GM12878 (cell line): ENCODE data around the gene SUOX. TPM values are rescaled to one million over a fixed set of nuclear protein-coding genes. Genes with fewer than 3 reads are reported as not detected.
A peak's percentile ranks its signal among the peaks of the same experiment; 100 is the strongest.

Experiments
- ATAC-seq: fragments of 200-7000 bp; cut with Tn5 transposase; 3 replicates; pipeline ENCODE4 v1.9.1; 2020; ENCODE audit warnings: mild to moderate bottlenecking, moderate library complexity
- BruUV-seq: library from RNA; stranded (reverse); fragments of 400-500 nt; replicated peaks from 2 replicates; lab custom pipeline; 2021; lab: Mats Ljungman, UMichigan
- CTCF ChIA-PET: fragments of 300-600 bp; sonication (Branson Sonifier 250); formaldehyde crosslinking; extraction: SDS; loops from one replicate; lab custom pipeline; 2021; ENCODE audit warnings: inconsistent platforms; lab: Yijun Ruan, JAX
- POLR2A ChIA-PET: fragments of 350-600 bp; formaldehyde crosslinking; extraction: SDS; loops from one replicate; lab custom pipeline; 2021; ENCODE audit warnings: inconsistent platforms; lab: Charles Lee
- RAD21 ChIA-PET: fragments of 300-600 bp; sonication (Branson Sonifier 250); formaldehyde crosslinking; loops from one replicate; lab custom pipeline; 2023; ENCODE audit warnings: antibody characterized with exemption; ENCODE audit not compliant: unreplicated experiment; lab: Charles Lee
- SMC1A ChIA-PET: fragments of 300-600 bp; sonication (Branson Sonifier 250); formaldehyde crosslinking; loops from one replicate; lab custom pipeline; 2023; ENCODE audit not compliant: unreplicated experiment, uncharacterized antibody; lab: Charles Lee
- DNase-seq: peaks from one replicate; pipeline ENCODE4 v3.0.0-alpha.2; 2011; ENCODE audit warnings: low read depth, low spot score
- FAIRE-seq: peaks from 3 replicates; lab custom pipeline; 2011; peaks lifted over from hg19 to GRCh38; lab: Jason Lieb, UNC
- H2AFZ ChIP-seq: 2 replicates; pipeline ENCODE4 v1.6.0; 2011; ENCODE audit warnings: low read depth, low read length, control low read depth; ENCODE audit not compliant: control insufficient read depth
- H3K27ac ChIP-seq: 2 replicates; pipeline ENCODE4 v1.5.1; 2011; ENCODE audit warnings: control low read depth; ENCODE audit not compliant: control insufficient read depth, insufficient read depth
- H3K27me3 ChIP-seq, 2 experiments: replicated peaks in 1 of 2; 2 replicates each; pipeline versions ENCODE4 v1.6.0 to v1.6.1; 2011; ENCODE audit warnings: low read length in 1 of 2; ENCODE audit not compliant: control insufficient read depth in 2 of 2, insufficient read depth in 2 of 2
- H3K36me3 ChIP-seq, 2 experiments: 2 replicates each; pipeline ENCODE4 v1.5.1; 2011; ENCODE audit warnings: low read length in 1 of 2; ENCODE audit not compliant: control insufficient read depth in 2 of 2, insufficient read depth in 2 of 2
- H3K4me1 ChIP-seq: 2 replicates; pipeline ENCODE4 v1.6.1; 2011; ENCODE audit warnings: mild to moderate bottlenecking, low read length, moderate library complexity, mixed read lengths; ENCODE audit not compliant: control insufficient read depth, insufficient read depth
- H3K4me2 ChIP-seq: 2 replicates; pipeline ENCODE4 v1.6.0; 2011; ENCODE audit warnings: control low read depth; ENCODE audit not compliant: control insufficient read depth, insufficient read depth
- H3K4me3 ChIP-seq: fragments of 200-600 bp; sonication (generic); 2 replicates; pipeline ENCODE4 v1.5.1; 2016
- H3K79me2 ChIP-seq: 2 replicates; pipeline ENCODE4 v1.6.0; 2011; ENCODE audit warnings: low read length; ENCODE audit not compliant: control insufficient read depth, insufficient read depth
- H3K9ac ChIP-seq: 2 replicates; pipeline ENCODE4 v1.8.0; 2011; ENCODE audit warnings: low read length, control low read depth, mixed read lengths; ENCODE audit not compliant: control insufficient read depth, insufficient read depth
- H3K9me3 ChIP-seq: replicated peaks from 3 replicates; pipeline ENCODE4 v1.5.1; 2011; ENCODE audit warnings: mild to moderate bottlenecking, low read length; ENCODE audit not compliant: control insufficient read depth, insufficient read depth
- H4K20me1 ChIP-seq: 2 replicates; pipeline ENCODE4 v1.6.0; 2011; ENCODE audit not compliant: control insufficient read depth, insufficient read depth
- ESRRA ChIP-seq: IDR thresholded peaks from 2 replicates; pipeline ENCODE4 v1.6.1; 2012; ENCODE audit warnings: mild to moderate bottlenecking, low read length, improper control_type of control experiment
- GATAD2B ChIP-seq: fragments of 450-650 bp; conservative IDR thresholded peaks from 2 replicates; pipeline ENCODE4 v1.6.1; 2017; ENCODE audit warnings: low read depth, mild to moderate bottlenecking, moderate library complexity
- ZNF384 ChIP-seq: IDR thresholded peaks from 2 replicates; pipeline ENCODE4 v1.6.1; 2012; ENCODE audit warnings: low read depth, mild to moderate bottlenecking, low read length, improper control_type of control experiment, borderline replicate concordance
- WGBS: methylation state at CpG from one replicate; pipeline ENCODE4 v1.1.6; 2016; ENCODE audit warnings: low lambda C conversion rate; ENCODE audit not compliant: insufficient replicate concordance, insufficient coverage; ENCODE audit errors: missing lambda C conversion rate; 5-methylcytosine and 5-hydroxymethylcytosine counted together
- in situ Hi-C: fragments of 300-500 bp; cut with MboI; formaldehyde crosslinking; loops from 9 replicates; pipeline ENCODE4 v1.14.3; 2018; ENCODE audit warnings: mixed read lengths
- intact Hi-C: fragments of 100-400 bp; cut with micrococcal nuclease; formaldehyde crosslinking; loops from one replicate; pipeline ENCODE4 v1.14.2; 2022; ENCODE audit not compliant: unreplicated experiment
- polyA plus RNA-seq, 11 experiments: library from polyadenylated mRNA; depleted of rRNA in 4 of 11; unstranded in 6 of 11; stranded (reverse) in 5 of 11; fragments of >200 nt; fragmentation: Nextera tagmentation in 4 of 11; fragmentation: Illumina TruSeq in 1 of 11; extraction: Ambion mirVana in 4 of 11; extraction: Trizol in 1 of 11; gene quantifications; 1 replicate in 1 of 11; 2 replicates in 10 of 11; pipeline versions ENCODE4 v1.2.1 to v1.2.3, GENCODE V29; 2011 to 2016; ENCODE audit warnings: inconsistent platforms in 2 of 11, missing spikeins in 2 of 11, low read depth in 1 of 11
- total RNA-seq, 4 experiments: library from RNA; depleted of rRNA in 3 of 4; stranded (reverse); fragments of >200 nt in 3 of 4; fragmentation: Illumina TruSeq in 1 of 4; extraction: Trizol in 1 of 4; gene quantifications; 2 replicates each; pipeline versions ENCODE4 v1.2.1 to v1.2.3, GENCODE V29; 2013 to 2021
- TF ChIP-seq, protein P1 (sequence below): fragments of 150-350 bp; IDR thresholded peaks from 2 replicates; pipeline ENCODE4 v1.6.1; 2014; ENCODE audit warnings: mild to moderate bottlenecking, low read depth, low read length
- TF ChIP-seq, protein P2 (sequence below): fragments of 450-650 bp; IDR thresholded peaks from 2 replicates; pipeline ENCODE4 v1.6.1; 2017; ENCODE audit warnings: mild to moderate bottlenecking, moderate library complexity

The SUOX gene
- total and polyA plus RNA-seq, 10 of the 15 experiments (the other 5 are each of a cell fraction or from before 2014, with no cell fraction given): 5.1 to 18.8 (median 13.4) TPM

DNA sequence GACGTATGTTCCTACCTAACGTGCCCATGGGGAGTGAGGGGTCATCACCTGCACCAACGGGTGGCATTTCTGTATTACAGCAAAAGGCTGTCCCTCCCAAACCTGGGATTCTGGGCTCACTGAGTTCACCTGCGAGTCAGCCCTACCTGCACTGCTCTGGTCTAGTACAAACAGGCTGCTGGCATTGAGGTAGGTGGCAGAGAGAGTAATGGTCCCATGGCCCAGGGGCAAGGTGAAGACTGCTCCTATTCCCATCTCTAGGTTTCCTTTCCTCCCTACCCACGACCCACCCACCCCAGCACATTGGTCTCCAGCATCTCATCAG is 421 bp downstream of the SUOX start:
- DNase-seq (no peak), FAIRE-seq (no peak), ATAC-seq (peak; percentile 15)
- Histone ChIP-seq H3K27me3 (no peaks in the 10 kb centered on the region), H3K27ac (0 out of 2 replicates have a peak overlapping the region, but pooled peaks have one; percentile 20), H3K4me1 (peaks cover 3% of the 10 kb centered on the region; the same call in 1 of the 2 replicates), H3K9ac (peak overlapping the region; percentile 72), H2AFZ (peak overlapping the region; percentile 80), H3K4me3 (peak overlapping the region; percentile 74), H4K20me1 (no peaks in the 10 kb centered on the region), H3K36me3 (peaks cover 1 to 5% of the 10 kb centered on the region in 2 experiments; a peak in 3 of 4 replicates), H3K9me3 (no peaks in the 10 kb centered on the region), H3K79me2 (no peaks in the 10 kb centered on the region), H3K4me2 (peak overlapping the region; percentile 88)
- in situ Hi-C loops: no loop called here
- ChIA-PET SMC1A (interaction anchor here (0.7 to 4.2 kb wide), 14 partner anchors 10 to 259 kb away, joined by 3 to 52 read pairs (median 6); partner anchors contain the start of genes DNAJC14, PYM1 and RAB5B), RAD21 (interaction anchor here (0.6 to 4.8 kb wide), 21 partner anchors 10 to 268 kb away, joined by 3 to 44 read pairs (median 10); partner anchors contain the start of genes PA2G4, PYM1, RAB5B and RPL41), CTCF (interaction anchor here (0.6 to 6.0 kb wide), 27 partner anchors 9 to 259 kb away, joined by 3 to 107 read pairs (median 5); partner anchors contain the start of genes DGKA, GDF11, ORMDL2 and PA2G4), POLR2A (interaction anchor here (0.5 to 2.6 kb wide), 16 partner anchors 10 to 263 kb away, joined by 3 to 46 read pairs (median 6); partner anchors contain the start of genes PYM1 and RAB5B)
- intact Hi-C loops: loop anchor here (5.0 kb wide), 1 partner anchor 120 kb away; the partner anchor contains the start of genes RPL41 and ZC3H10
- WGBS: 38% methylated on average over 4 of the region's 5 CpGs
- no peak for TF ChIP-seq ESRRA
- TF ChIP-seq, protein P1, sequence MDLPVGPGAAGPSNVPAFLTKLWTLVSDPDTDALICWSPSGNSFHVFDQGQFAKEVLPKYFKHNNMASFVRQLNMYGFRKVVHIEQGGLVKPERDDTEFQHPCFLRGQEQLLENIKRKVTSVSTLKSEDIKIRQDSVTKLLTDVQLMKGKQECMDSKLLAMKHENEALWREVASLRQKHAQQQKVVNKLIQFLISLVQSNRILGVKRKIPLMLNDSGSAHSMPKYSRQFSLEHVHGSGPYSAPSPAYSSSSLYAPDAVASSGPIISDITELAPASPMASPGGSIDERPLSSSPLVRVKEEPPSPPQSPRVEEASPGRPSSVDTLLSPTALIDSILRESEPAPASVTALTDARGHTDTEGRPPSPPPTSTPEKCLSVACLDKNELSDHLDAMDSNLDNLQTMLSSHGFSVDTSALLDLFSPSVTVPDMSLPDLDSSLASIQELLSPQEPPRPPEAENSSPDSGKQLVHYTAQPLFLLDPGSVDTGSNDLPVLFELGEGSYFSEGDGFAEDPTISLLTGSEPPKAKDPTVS: no peak
- TF ChIP-seq ZNF384: no peak
- TF ChIP-seq GATAD2B: peak; percentile 10; the same call in 1 of the 2 replicates
- TF ChIP-seq, protein P2, sequence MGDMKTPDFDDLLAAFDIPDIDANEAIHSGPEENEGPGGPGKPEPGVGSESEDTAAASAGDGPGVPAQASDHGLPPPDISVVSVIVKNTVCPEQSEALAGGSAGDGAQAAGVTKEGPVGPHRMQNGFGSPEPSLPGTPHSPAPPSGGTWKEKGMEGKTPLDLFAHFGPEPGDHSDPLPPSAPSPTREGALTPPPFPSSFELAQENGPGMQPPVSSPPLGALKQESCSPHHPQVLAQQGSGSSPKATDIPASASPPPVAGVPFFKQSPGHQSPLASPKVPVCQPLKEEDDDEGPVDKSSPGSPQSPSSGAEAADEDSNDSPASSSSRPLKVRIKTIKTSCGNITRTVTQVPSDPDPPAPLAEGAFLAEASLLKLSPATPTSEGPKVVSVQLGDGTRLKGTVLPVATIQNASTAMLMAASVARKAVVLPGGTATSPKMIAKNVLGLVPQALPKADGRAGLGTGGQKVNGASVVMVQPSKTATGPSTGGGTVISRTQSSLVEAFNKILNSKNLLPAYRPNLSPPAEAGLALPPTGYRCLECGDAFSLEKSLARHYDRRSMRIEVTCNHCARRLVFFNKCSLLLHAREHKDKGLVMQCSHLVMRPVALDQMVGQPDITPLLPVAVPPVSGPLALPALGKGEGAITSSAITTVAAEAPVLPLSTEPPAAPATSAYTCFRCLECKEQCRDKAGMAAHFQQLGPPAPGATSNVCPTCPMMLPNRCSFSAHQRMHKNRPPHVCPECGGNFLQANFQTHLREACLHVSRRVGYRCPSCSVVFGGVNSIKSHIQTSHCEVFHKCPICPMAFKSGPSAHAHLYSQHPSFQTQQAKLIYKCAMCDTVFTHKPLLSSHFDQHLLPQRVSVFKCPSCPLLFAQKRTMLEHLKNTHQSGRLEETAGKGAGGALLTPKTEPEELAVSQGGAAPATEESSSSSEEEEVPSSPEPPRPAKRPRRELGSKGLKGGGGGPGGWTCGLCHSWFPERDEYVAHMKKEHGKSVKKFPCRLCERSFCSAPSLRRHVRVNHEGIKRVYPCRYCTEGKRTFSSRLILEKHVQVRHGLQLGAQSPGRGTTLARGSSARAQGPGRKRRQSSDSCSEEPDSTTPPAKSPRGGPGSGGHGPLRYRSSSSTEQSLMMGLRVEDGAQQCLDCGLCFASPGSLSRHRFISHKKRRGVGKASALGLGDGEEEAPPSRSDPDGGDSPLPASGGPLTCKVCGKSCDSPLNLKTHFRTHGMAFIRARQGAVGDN: no peak
- BruUV-seq: no TSS peak
